HepG2 (cell line): ENCODE data around the gene POU5F1. TPM values are rescaled to one million over a fixed set of nuclear protein-coding genes. Genes with fewer than 3 reads are reported as not detected.
"Not testable (repeated sequence)": the region's sequence is repeated elsewhere in the genome, so short reads cannot be mapped to it uniquely, and the experiment has no call there.

Source experiments
- ATAC-seq: fragments of 200-7000 bp; cut with Tn5 transposase; 3 replicates; pipeline ENCODE4 v1.9.1; 2020; ENCODE audit warnings: mild to moderate bottlenecking, moderate library complexity
- BruUV-seq: library from RNA; stranded (reverse); fragments of 400-500 nt; replicated peaks from 2 replicates; lab custom pipeline; 2021; lab: Mats Ljungman, UMichigan
- CTCF ChIA-PET: fragments of 300-600 bp; formaldehyde crosslinking; extraction: SDS; loops from one replicate; lab custom pipeline; 2021; ENCODE audit warnings: low total read pairs, inconsistent platforms, low intra/inter-chr PET ratio; lab: Yijun Ruan, JAX
- POLR2A ChIA-PET: fragments of 350-600 bp; sonication (Branson Sonifier 250); formaldehyde crosslinking; loops from one replicate; lab custom pipeline; 2020; ENCODE audit warnings: antibody characterized with exemption, inconsistent platforms; lab: Yijun Ruan, JAX
- DNase-seq: peaks from one replicate; pipeline ENCODE4 v3.0.0-alpha.2; 2015; ENCODE audit warnings: low spot score
- FAIRE-seq: peaks from 3 replicates; lab custom pipeline; 2011; peaks lifted over from hg19 to GRCh38; lab: Jason Lieb, UNC
- H2AFZ ChIP-seq: one replicate; pipeline ENCODE4 v1.6.1; 2011; ENCODE audit warnings: low read length, inconsistent platforms
- H3K27ac ChIP-seq: fragments of 300-600 bp; 3 replicates; pipeline ENCODE4 v1.8.0; 2011; ENCODE audit warnings: mixed run types, mild to moderate bottlenecking, mixed read lengths, low read length, inconsistent platforms; ENCODE audit not compliant: insufficient read depth; ENCODE audit errors: extremely low read length
- H3K27me3 ChIP-seq, 2 experiments: fragments of 200-600 bp in 1 of 2; 2 replicates in 1 of 2; 3 replicates in 1 of 2; pipeline versions ENCODE4 v1.6.0 to v1.8.0; 2011; ENCODE audit warnings: low read length in 2 of 2, mild to moderate bottlenecking in 2 of 2, moderate library complexity in 2 of 2, inconsistent platforms in 1 of 2; ENCODE audit not compliant: insufficient read depth in 2 of 2, control insufficient read depth in 1 of 2
- H3K36me3 ChIP-seq, 2 experiments: fragments of 200-600 bp in 1 of 2; replicated peaks in 1 of 2; 2 replicates in 1 of 2; 3 replicates in 1 of 2; pipeline versions ENCODE4 v1.5.1 to v1.8.0; 2011; ENCODE audit warnings: low read length in 2 of 2, inconsistent platforms in 1 of 2; ENCODE audit not compliant: insufficient read depth in 2 of 2, control insufficient read depth in 1 of 2
- H3K4me1 ChIP-seq: 2 replicates; pipeline ENCODE4 v1.5.1; 2012; ENCODE audit warnings: low read length, inconsistent platforms; ENCODE audit not compliant: insufficient read depth
- H3K4me2 ChIP-seq: 2 replicates; pipeline ENCODE4 v1.6.0; 2011; ENCODE audit warnings: low read depth, low read length, inconsistent platforms
- H3K4me3 ChIP-seq, 3 experiments: fragments of 200-600 bp in 1 of 3; sonication (generic), shearing (Covaris generic) in 1 of 3; replicated peaks in 1 of 3; 2 replicates each; pipeline ENCODE4 v1.5.1; 2011 to 2016; ENCODE audit warnings: low read length in 3 of 3, inconsistent platforms in 2 of 3, low read depth in 2 of 3, mild to moderate bottlenecking in 2 of 3, control low read depth in 1 of 3, mixed read lengths in 1 of 3; ENCODE audit not compliant: insufficient read depth in 1 of 3
- H3K79me2 ChIP-seq: one replicate; pipeline ENCODE4 v1.6.1; 2011; ENCODE audit warnings: low read length, inconsistent platforms; ENCODE audit not compliant: insufficient read depth
- H3K9ac ChIP-seq: 2 replicates; pipeline ENCODE4 v1.6.0; 2011; ENCODE audit warnings: mild to moderate bottlenecking, low read depth, low read length, inconsistent platforms; ENCODE audit not compliant: insufficient read depth
- H3K9me3 ChIP-seq: 2 replicates; pipeline ENCODE4 v1.5.1; 2012; ENCODE audit warnings: mild to moderate bottlenecking, low read length
- H4K20me1 ChIP-seq: 2 replicates; pipeline ENCODE4 v1.6.0; 2011; ENCODE audit warnings: inconsistent platforms, mild to moderate bottlenecking, low read length, moderate library complexity; ENCODE audit not compliant: insufficient read depth
- REPIN1 ChIP-seq: sonication (generic); formaldehyde crosslinking; IDR thresholded peaks from 2 replicates; pipeline ENCODE4 v1.8.0; 2022; ENCODE audit warnings: missing genetic modification reagents, low read depth, mild to moderate bottlenecking, borderline replicate concordance
- ZBTB33 ChIP-seq: sonication (generic); formaldehyde crosslinking; IDR thresholded peaks from 2 replicates; pipeline ENCODE4 v1.4.0; 2020; ENCODE audit warnings: missing genetic modification reagents
- ZBTB38 ChIP-seq: sonication (generic); formaldehyde crosslinking; IDR thresholded peaks from 2 replicates; pipeline ENCODE4 v1.5.1; 2020; ENCODE audit warnings: mild to moderate bottlenecking, missing genetic modification reagents
- ZNF121 ChIP-seq: sonication (generic); formaldehyde crosslinking; IDR thresholded peaks from 2 replicates; pipeline ENCODE4 v1.5.0; 2020; ENCODE audit warnings: mild to moderate bottlenecking, missing genetic modification reagents
- WGBS: methylation state at CpG from one replicate; pipeline ENCODE4 v1.1.6; 2017; ENCODE audit warnings: low lambda C conversion rate; 5-methylcytosine and 5-hydroxymethylcytosine counted together
- in situ Hi-C: cut with HindIII; loops from 2 replicates; pipeline ENCODE4 v1.10.0; 2017; ENCODE audit warnings: low pct_unique_long_range_greater_than_20kb; ENCODE audit not compliant: extremely low pct_ligation_motif_present
- intact Hi-C: fragments of 100-400 bp; cut with micrococcal nuclease; formaldehyde crosslinking; loops from one replicate; pipeline ENCODE4 v1.10.0; 2022; ENCODE audit not compliant: unreplicated experiment
- polyA plus RNA-seq, 8 experiments: library from polyadenylated mRNA; depleted of rRNA in 3 of 8; stranded (reverse) in 7 of 8; unstranded in 1 of 8; fragments of >200 nt; fragmentation: Illumina TruSeq in 4 of 8; extraction: Trizol in 4 of 8; gene quantifications; 2 replicates each; pipeline versions ENCODE4 v1.2.1 to v1.2.3, GENCODE V29; 2011 to 2016; ENCODE audit warnings: low read depth in 4 of 8, missing spikeins in 1 of 8, mixed read lengths in 1 of 8; ENCODE audit not compliant: insufficient read depth in 1 of 8
- total RNA-seq, 5 experiments: library from RNA; depleted of rRNA; stranded (reverse); fragments of >200 nt; fragmentation: Illumina TruSeq; extraction: Trizol; gene quantifications; 2 replicates each; pipeline ENCODE4 v1.2.3, GENCODE V29; 2016; ENCODE audit warnings: low read depth in 1 of 5

The POU5F1 gene
- total and polyA plus RNA-seq, 2 of the 13 experiments (the other 11 are each of a cell fraction or from before 2014, with no cell fraction given) = 2.5 to 7.2 TPM

- TF ChIP-seq ZNF121 (CRISPR knock-in tag) (peak; percentile 78), REPIN1 (CRISPR knock-in tag) (0 out of 2 replicates have a peak, but pooled peaks have one; percentile 44)
Measured at GRCh38 chr6:31196251-31197022, 26.0 kb upstream of the POU5F1 start (continued).

GRCh38 chr6:31195308-31195979 lies 25.0 kb upstream of the POU5F1 start:
- CTCF ChIA-PET = interaction anchor here (3.2 kb wide), 2 partner anchors 172 kb away, joined by 14 to 67 read pairs; no protein-coding TSS in a partner anchor
- H3K9ac ChIP-seq, H3K36me3 ChIP-seq, H3K4me3 ChIP-seq, H3K27me3 ChIP-seq, intact Hi-C loops, DNase-seq, H2AFZ ChIP-seq, H3K4me2 ChIP-seq, in situ Hi-C loops, BruUV-seq, H3K27ac ChIP-seq, H4K20me1 ChIP-seq, ATAC-seq, FAIRE-seq, H3K9me3 ChIP-seq: not testable (repeated sequence)
- WGBS = 95% methylated on average over 27 of the region's 41 CpGs
- POLR2A ChIA-PET = interaction anchor here (2.7 kb wide), 1 partner anchor 171 kb away, joined by 20 read pairs; no protein-coding TSS in a partner anchor
- TF ChIP-seq ZBTB33 (CRISPR knock-in tag) (peak; percentile 10; the same call in 1 of the 2 replicates), ZBTB38 (CRISPR knock-in tag) (peak; percentile 52; the same call in 1 of the 2 replicates)
- Histone ChIP-seq H3K4me1 (peaks cover 39% of the 10 kb centered on the region), H3K79me2 (peaks cover 13% of the 10 kb centered on the region)
